H1 (cell line): ENCODE data around the gene PAX4.

Source experiments
- CEBPB ChIP-seq: IDR thresholded peaks from 2 replicates; pipeline ENCODE4 v1.6.1; 2012; ENCODE audit warnings: low read depth, low read length
- CTCF ChIP-seq, 3 experiments: IDR thresholded peaks; 1 replicate in 2 of 3; 2 replicates in 1 of 3; pipeline versions ENCODE4 v1.5.1 to v1.6.1; 2011; ENCODE audit warnings: low read length in 3 of 3, mild to moderate bottlenecking in 3 of 3, inconsistent platforms in 2 of 3, low read depth in 1 of 3, moderate library complexity in 1 of 3; ENCODE audit not compliant: insufficient read depth in 1 of 3; ENCODE audit errors: control extremely low read depth in 1 of 3
- JUN ChIP-seq: IDR thresholded peaks from 2 replicates; pipeline ENCODE4 v1.6.1; 2011; ENCODE audit warnings: low read depth, mild to moderate bottlenecking, improper control_type of control experiment, low read length
- MAX ChIP-seq: IDR thresholded peaks from 2 replicates; pipeline ENCODE4 v1.6.1; 2012; ENCODE audit warnings: inconsistent platforms
- POLR2A ChIP-seq, 2 experiments: IDR thresholded peaks; 1 replicate in 1 of 2; 2 replicates in 1 of 2; pipeline ENCODE4 v1.6.1; 2011; ENCODE audit warnings: low read depth in 2 of 2, low read length in 2 of 2, mild to moderate bottlenecking in 2 of 2; ENCODE audit errors: control extremely low read depth in 1 of 2
- RNF2 ChIP-seq: fragments of 200-900, 300-1000 bp; sonication (generic); IDR thresholded peaks from 2 replicates; pipeline ENCODE4 v1.7.1; 2016; ENCODE audit warnings: borderline replicate concordance, low read depth, mild to moderate bottlenecking, antibody characterized with exemption, low read length; ENCODE audit not compliant: poor library complexity, severe bottlenecking; ENCODE audit errors: missing control alignments
- TAF1 ChIP-seq: IDR thresholded peaks from 2 replicates; pipeline ENCODE4 v1.6.1; 2011; ENCODE audit warnings: mild to moderate bottlenecking, low read depth, low read length

- TF ChIP-seq CTCF (IDR thresholded peaks at IDR 0.05; ENCODE audit: control extremely low read depth in 1 of 3, insufficient read depth in 1 of 3, low read depth in 1 of 3, low read length in 3 of 3) (no peak), TAF1 (no peak), POLR2A (IDR thresholded peaks at IDR 0.05; ENCODE audit: control extremely low read depth in 1 of 2, low read depth in 2 of 2, low read length in 2 of 2) (no peak), MAX (no peak), CEBPB (no peak), JUN (no peak), RNF2 (no peak)
Measured at GRCh38 chr7:127587663-127588018, 30.3 kb downstream of the PAX4 start.
